Measurements from ENCODE around the gene SLC37A1.

SLC37A1 gene

GRCh38 chr21:42554251-42554961 is 40.8 kb downstream of the SLC37A1 start (continued):
- TF ChIP-seq ZNF670 (tag by site-specific recombination; IDR thresholded peaks at IDR 0.05; ENCODE audit: low read depth) (no peak), KLF10 (tag by site-specific recombination; IDR thresholded peaks at IDR 0.05) (no peak)

GRCh38 chr21:42555756-42556438 is 42.2 kb downstream of the SLC37A1 start:
- TF ChIP-seq, protein P1, sequence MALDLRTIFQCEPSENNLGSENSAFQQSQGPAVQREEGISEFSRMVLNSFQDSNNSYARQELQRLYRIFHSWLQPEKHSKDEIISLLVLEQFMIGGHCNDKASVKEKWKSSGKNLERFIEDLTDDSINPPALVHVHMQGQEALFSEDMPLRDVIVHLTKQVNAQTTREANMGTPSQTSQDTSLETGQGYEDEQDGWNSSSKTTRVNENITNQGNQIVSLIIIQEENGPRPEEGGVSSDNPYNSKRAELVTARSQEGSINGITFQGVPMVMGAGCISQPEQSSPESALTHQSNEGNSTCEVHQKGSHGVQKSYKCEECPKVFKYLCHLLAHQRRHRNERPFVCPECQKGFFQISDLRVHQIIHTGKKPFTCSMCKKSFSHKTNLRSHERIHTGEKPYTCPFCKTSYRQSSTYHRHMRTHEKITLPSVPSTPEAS (tag by site-specific recombination; IDR thresholded peaks at IDR 0.05), result no peak
- TF ChIP-seq ZNF133 (tag by site-specific recombination; IDR thresholded peaks at IDR 0.05) (no peak), ZBTB1 (tag by site-specific recombination; IDR thresholded peaks at IDR 0.05) (no peak), ZNF645 (tag by site-specific recombination; IDR thresholded peaks at IDR 0.05) (no peak), ZNF404 (tag by site-specific recombination; IDR thresholded peaks at IDR 0.05) (no peak), ZNF223 (tag by site-specific recombination; IDR thresholded peaks at IDR 0.05) (no peak), PRDM1 (tag by site-specific recombination; IDR thresholded peaks at IDR 0.05) (no peak), IKZF3 (tag by site-specific recombination; IDR thresholded peaks at IDR 0.05) (no peak)
- Histone ChIP-seq H3K4me1 (ENCODE audit: control insufficient read depth, insufficient read depth, low read length) (no peaks in the 10 kb centered on the region), H3K4me3 (ENCODE audit: low read depth, low read length) (no peak overlapping the region), H3K9me3 (ENCODE audit: control insufficient read depth, insufficient read depth, low read depth, low read length) (no peaks in the 10 kb centered on the region), H3K36me3 (ENCODE audit: control insufficient read depth in 2 of 2, insufficient read depth in 1 of 2, low read length in 2 of 2) (peaks cover 0 to 6% of the 10 kb centered on the region in 2 experiments; a peak in 1 of 3 replicates), H3K27ac (ENCODE audit: extremely low read depth, low read depth, low read length) (no peak overlapping the region)
- ChIA-PET CTCF (interaction anchor here (0.6 to 1.0 kb wide), 2 partner anchors 8 to 26 kb away, joined by 3 to 4 read pairs; no protein-coding TSS in a partner anchor), POLR2A (no interaction called here)

GRCh38 chr21:42556476-42556875 is 42.8 kb downstream of the SLC37A1 start:
- Histone ChIP-seq H3K4me1 (ENCODE audit: control insufficient read depth, insufficient read depth, low read length) (no peaks in the 10 kb centered on the region), H3K27ac (ENCODE audit: extremely low read depth, low read depth, low read length) (no peak overlapping the region), H3K9me3 (ENCODE audit: control insufficient read depth, insufficient read depth, low read depth, low read length) (no peaks in the 10 kb centered on the region), H3K36me3 (ENCODE audit: control insufficient read depth in 2 of 2, insufficient read depth in 1 of 2, low read length in 2 of 2) (peaks cover 0 to 6% of the 10 kb centered on the region in 2 experiments; a peak in 1 of 3 replicates), H3K4me3 (ENCODE audit: low read depth, low read length) (no peak overlapping the region)
- TF ChIP-seq ZNF623 (tag by site-specific recombination; IDR thresholded peaks at IDR 0.05), result no peak
- TF ChIP-seq ZFHX2 (tag by site-specific recombination; conservative IDR thresholded peaks at IDR 0.05), result no peak
- TF ChIP-seq SALL2 (tag by site-specific recombination; IDR thresholded peaks at IDR 0.05; ENCODE audit: borderline replicate concordance), result no peak
- no peak for TF ChIP-seq MYNN (tag by site-specific recombination; IDR thresholded peaks at IDR 0.05; ENCODE audit: borderline replicate concordance)
- no peak for TF ChIP-seq ZNF416 (tag by site-specific recombination; IDR thresholded peaks at IDR 0.05)
- no peak for TF ChIP-seq ZNF266 (tag by site-specific recombination; IDR thresholded peaks at IDR 0.05; ENCODE audit: low read depth)
- TF ChIP-seq ZNF157 (tag by site-specific recombination; IDR thresholded peaks at IDR 0.05), result no peak
- no peak for TF ChIP-seq ZBTB7A (tag by site-specific recombination; IDR thresholded peaks at IDR 0.05; ENCODE audit: low read depth)
- no peak for TF ChIP-seq ZNF776 (tag by site-specific recombination; IDR thresholded peaks at IDR 0.05; ENCODE audit: borderline replicate concordance)
- TF ChIP-seq, protein P2, sequence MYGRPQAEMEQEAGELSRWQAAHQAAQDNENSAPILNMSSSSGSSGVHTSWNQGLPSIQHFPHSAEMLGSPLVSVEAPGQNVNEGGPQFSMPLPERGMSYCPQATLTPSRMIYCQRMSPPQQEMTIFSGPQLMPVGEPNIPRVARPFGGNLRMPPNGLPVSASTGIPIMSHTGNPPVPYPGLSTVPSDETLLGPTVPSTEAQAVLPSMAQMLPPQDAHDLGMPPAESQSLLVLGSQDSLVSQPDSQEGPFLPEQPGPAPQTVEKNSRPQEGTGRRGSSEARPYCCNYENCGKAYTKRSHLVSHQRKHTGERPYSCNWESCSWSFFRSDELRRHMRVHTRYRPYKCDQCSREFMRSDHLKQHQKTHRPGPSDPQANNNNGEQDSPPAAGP (tag by site-specific recombination; IDR thresholded peaks at IDR 0.05), result no peak
- no peak for TF ChIP-seq ZNF221 (tag by site-specific recombination; IDR thresholded peaks at IDR 0.05; ENCODE audit: borderline replicate concordance)
- TF ChIP-seq ZBTB6 (tag by site-specific recombination; IDR thresholded peaks at IDR 0.05), result no peak
- POLR2A ChIA-PET, result no interaction called here
- CTCF ChIA-PET, result interaction anchor here (0.6 kb wide), 1 partner anchor 26 kb away, joined by 4 read pairs; no protein-coding TSS in a partner anchor
